ENCODE data around the gene LRIG2.

- TF ChIP-seq BCL6 (CRISPR knock-in tag; IDR thresholded peaks at IDR 0.05) = no peak
- TF ChIP-seq RREB1 (CRISPR knock-in tag; IDR thresholded peaks at IDR 0.05) = no peak
- TF ChIP-seq, protein P1, sequence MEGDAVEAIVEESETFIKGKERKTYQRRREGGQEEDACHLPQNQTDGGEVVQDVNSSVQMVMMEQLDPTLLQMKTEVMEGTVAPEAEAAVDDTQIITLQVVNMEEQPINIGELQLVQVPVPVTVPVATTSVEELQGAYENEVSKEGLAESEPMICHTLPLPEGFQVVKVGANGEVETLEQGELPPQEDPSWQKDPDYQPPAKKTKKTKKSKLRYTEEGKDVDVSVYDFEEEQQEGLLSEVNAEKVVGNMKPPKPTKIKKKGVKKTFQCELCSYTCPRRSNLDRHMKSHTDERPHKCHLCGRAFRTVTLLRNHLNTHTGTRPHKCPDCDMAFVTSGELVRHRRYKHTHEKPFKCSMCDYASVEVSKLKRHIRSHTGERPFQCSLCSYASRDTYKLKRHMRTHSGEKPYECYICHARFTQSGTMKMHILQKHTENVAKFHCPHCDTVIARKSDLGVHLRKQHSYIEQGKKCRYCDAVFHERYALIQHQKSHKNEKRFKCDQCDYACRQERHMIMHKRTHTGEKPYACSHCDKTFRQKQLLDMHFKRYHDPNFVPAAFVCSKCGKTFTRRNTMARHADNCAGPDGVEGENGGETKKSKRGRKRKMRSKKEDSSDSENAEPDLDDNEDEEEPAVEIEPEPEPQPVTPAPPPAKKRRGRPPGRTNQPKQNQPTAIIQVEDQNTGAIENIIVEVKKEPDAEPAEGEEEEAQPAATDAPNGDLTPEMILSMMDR (IDR thresholded peaks at IDR 0.05 in 2 of 3, conservative IDR thresholded peaks at IDR 0.05 in 1 of 3; ENCODE audit: insufficient read depth in 2 of 3, low read depth in 1 of 3, low read length in 3 of 3) = no peak
- no peak for TF ChIP-seq EP300 (IDR thresholded peaks at IDR 0.05; ENCODE audit: low read length)
- TF ChIP-seq FOXM1 (IDR thresholded peaks at IDR 0.05; ENCODE audit: low read depth) = no peak
- no peak for TF ChIP-seq FOXM1 (CRISPR knock-in tag; IDR thresholded peaks at IDR 0.05; ENCODE audit: low read depth)
Observed at GRCh38 chr1:113153116-113153803, 80.3 kb downstream of the LRIG2 start.
